ENCODE results near the gene CFAP141.

Gene CFAP141

DNA sequence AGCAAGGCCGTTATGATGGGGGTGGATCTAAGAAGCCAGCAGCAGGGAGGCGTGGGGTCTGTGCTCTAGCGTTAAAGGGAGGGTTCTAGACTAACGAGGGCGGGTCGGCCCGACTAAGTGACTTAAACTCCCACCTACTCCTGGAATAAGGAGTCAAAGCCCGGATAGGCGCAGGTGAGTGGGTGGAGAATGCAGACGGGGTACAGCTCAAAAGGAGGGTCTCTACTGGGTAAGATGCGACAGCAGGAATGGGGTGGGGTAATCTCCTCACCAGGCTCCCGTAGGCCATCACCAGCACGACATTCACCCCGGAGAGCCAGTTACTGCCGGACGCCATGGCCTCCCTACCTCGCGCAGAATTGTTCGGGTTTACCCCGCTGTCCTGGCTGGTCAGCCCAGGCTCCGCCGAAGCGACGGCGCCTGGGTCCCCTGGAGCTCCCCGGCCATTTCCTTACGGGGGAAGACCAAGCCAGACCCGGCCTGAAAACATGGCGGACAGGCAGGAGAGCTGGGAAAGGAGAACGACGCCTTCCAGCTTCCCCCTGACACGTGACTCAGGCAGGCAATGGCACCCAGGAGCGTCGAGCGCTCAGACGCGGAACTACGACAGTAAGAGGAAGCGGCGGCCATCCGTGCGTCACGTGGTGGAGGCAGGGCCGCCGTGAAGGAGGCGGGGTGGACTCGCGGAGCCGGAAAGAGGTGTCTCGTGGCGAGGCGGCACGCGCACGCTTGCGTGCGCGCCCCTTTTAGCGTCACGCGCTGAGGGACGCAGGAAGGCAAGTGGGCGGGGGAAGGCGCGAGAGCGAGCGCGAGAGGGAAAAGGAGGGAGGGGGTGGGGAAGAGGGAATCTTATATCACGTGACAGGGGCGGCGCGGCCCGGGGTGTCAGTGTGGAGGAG, 14.2 kb upstream of the CFAP141 start, which contains the start of gene UBAP2L:
Gene UBAP2L (plus strand): TSS at position 885 of the 899 bp plus-strand sequence. CDS start 4,169 bp downstream, outside the sequence.
- Histone ChIP-seq H3K4me1 (ENCODE audit: control insufficient read depth, insufficient read depth, low read length) (no peaks in the 10 kb centered on the region), H3K4me3 (ENCODE audit: low read depth, low read length) (peak within 1 kb of the TSS; percentile 87), H3K27ac (ENCODE audit: extremely low read depth, low read depth, low read length) (peak within 1 kb of the TSS; percentile 96), H3K36me3 (ENCODE audit: control insufficient read depth in 2 of 2, insufficient read depth in 1 of 2, low read length in 2 of 2) (peaks cover 26 to 50% of the 10 kb centered on the region in 2 experiments), H3K9me3 (ENCODE audit: control insufficient read depth, insufficient read depth, low read depth, low read length) (no peaks in the 10 kb centered on the region)
- CTCF ChIA-PET = interaction anchor here (0.6 to 2.3 kb wide), 2 partner anchors 21 to 449 kb away, joined by 7 to 13 read pairs; no protein-coding TSS in a partner anchor
- POLR2A ChIA-PET = interaction anchor here (0.6 to 2.2 kb wide), 14 partner anchors 9 to 218 kb away, joined by 3 to 14 read pairs (median 4); partner anchors contain the start of gene TPM3
- TF ChIP-seq SETDB1 (IDR thresholded peaks at IDR 0.05; ENCODE audit: insufficient read length, low read length) (peak; percentile 25), SP7 (tag by site-specific recombination; IDR thresholded peaks at IDR 0.05) (peak; percentile 75; the same call in 1 of the 2 replicates), ZNF24 (tag by site-specific recombination; IDR thresholded peaks at IDR 0.05) (peak; percentile 31; the same call in 1 of the 2 replicates), KLF10 (tag by site-specific recombination; IDR thresholded peaks at IDR 0.05) (0 out of 2 replicates have a peak, but pooled peaks have one; percentile 70), ZSCAN30 (tag by site-specific recombination; IDR thresholded peaks at IDR 0.05) (0 out of 2 replicates have a peak, but pooled peaks have one; percentile 28), ZNF610 (tag by site-specific recombination; IDR thresholded peaks at IDR 0.05; ENCODE audit: borderline replicate concordance) (peak; percentile 90; the same call in 1 of the 2 replicates), ZSCAN23 (tag by site-specific recombination; IDR thresholded peaks at IDR 0.05) (peak; percentile 12; the same call in 1 of the 2 replicates), FEZF1 (tag by site-specific recombination; IDR thresholded peaks at IDR 0.05) (peak; percentile 74), ZXDB (tag by site-specific recombination; IDR thresholded peaks at IDR 0.05) (peak; percentile 82), ZNF561 (tag by site-specific recombination; IDR thresholded peaks at IDR 0.05; ENCODE audit: borderline replicate concordance) (0 out of 2 replicates have a peak, but pooled peaks have one; percentile 76), SCRT2 (tag by site-specific recombination; IDR thresholded peaks at IDR 0.05) (no peak), WT1 (tag by site-specific recombination; IDR thresholded peaks at IDR 0.05) (0 out of 2 replicates have a peak, but pooled peaks have one; percentile 35), ZNF341 (tag by site-specific recombination; IDR thresholded peaks at IDR 0.05; ENCODE audit: low read depth) (peak; percentile 16; the same call in 1 of the 2 replicates), ZNF76 (tag by site-specific recombination; IDR thresholded peaks at IDR 0.05; ENCODE audit: borderline replicate concordance, low read depth) (peak; percentile 87), ZNF843 (tag by site-specific recombination; IDR thresholded peaks at IDR 0.05) (peak; percentile 72), ZBTB21 (tag by site-specific recombination; IDR thresholded peaks at IDR 0.05) (peak; percentile 82), ZFP37 (tag by site-specific recombination; IDR thresholded peaks at IDR 0.05) (peak; percentile 80; the same call in 1 of the 2 replicates), GLIS2 (tag by site-specific recombination; IDR thresholded peaks at IDR 0.05) (peak; percentile 44)
- TF ChIP-seq, protein P1, sequence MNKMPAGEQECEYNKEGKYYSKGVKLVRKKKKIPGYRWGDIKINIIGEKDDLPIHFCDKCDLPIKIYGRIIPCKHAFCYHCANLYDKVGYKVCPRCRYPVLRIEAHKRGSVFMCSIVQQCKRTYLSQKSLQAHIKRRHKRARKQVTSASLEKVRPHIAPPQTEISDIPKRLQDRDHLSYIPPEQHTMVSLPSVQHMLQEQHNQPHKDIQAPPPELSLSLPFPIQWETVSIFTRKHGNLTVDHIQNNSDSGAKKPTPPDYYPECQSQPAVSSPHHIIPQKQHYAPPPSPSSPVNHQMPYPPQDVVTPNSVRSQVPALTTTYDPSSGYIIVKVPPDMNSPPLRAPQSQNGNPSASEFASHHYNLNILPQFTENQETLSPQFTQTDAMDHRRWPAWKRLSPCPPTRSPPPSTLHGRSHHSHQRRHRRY (tag by site-specific recombination; IDR thresholded peaks at IDR 0.05) = 0 out of 2 replicates have a peak, but pooled peaks have one; percentile 58
- TF ChIP-seq, protein P2, sequence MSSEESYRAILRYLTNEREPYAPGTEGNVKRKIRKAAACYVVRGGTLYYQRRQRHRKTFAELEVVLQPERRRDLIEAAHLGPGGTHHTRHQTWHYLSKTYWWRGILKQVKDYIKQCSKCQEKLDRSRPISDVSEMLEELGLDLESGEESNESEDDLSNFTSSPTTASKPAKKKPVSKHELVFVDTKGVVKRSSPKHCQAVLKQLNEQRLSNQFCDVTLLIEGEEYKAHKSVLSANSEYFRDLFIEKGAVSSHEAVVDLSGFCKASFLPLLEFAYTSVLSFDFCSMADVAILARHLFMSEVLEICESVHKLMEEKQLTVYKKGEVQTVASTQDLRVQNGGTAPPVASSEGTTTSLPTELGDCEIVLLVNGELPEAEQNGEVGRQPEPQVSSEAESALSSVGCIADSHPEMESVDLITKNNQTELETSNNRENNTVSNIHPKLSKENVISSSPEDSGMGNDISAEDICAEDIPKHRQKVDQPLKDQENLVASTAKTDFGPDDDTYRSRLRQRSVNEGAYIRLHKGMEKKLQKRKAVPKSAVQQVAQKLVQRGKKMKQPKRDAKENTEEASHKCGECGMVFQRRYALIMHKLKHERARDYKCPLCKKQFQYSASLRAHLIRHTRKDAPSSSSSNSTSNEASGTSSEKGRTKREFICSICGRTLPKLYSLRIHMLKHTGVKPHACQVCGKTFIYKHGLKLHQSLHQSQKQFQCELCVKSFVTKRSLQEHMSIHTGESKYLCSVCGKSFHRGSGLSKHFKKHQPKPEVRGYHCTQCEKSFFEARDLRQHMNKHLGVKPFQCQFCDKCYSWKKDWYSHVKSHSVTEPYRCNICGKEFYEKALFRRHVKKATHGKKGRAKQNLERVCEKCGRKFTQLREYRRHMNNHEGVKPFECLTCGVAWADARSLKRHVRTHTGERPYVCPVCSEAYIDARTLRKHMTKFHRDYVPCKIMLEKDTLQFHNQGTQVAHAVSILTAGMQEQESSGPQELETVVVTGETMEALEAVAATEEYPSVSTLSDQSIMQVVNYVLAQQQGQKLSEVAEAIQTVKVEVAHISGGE (tag by site-specific recombination; conservative IDR thresholded peaks at IDR 0.05; ENCODE audit: low read depth) = peak; percentile 91
- TF ChIP-seq, protein P3, sequence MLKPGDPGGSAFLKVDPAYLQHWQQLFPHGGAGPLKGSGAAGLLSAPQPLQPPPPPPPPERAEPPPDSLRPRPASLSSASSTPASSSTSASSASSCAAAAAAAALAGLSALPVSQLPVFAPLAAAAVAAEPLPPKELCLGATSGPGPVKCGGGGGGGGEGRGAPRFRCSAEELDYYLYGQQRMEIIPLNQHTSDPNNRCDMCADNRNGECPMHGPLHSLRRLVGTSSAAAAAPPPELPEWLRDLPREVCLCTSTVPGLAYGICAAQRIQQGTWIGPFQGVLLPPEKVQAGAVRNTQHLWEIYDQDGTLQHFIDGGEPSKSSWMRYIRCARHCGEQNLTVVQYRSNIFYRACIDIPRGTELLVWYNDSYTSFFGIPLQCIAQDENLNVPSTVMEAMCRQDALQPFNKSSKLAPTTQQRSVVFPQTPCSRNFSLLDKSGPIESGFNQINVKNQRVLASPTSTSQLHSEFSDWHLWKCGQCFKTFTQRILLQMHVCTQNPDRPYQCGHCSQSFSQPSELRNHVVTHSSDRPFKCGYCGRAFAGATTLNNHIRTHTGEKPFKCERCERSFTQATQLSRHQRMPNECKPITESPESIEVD (tag by site-specific recombination; IDR thresholded peaks at IDR 0.05) = no peak
- TF ChIP-seq, protein P4, sequence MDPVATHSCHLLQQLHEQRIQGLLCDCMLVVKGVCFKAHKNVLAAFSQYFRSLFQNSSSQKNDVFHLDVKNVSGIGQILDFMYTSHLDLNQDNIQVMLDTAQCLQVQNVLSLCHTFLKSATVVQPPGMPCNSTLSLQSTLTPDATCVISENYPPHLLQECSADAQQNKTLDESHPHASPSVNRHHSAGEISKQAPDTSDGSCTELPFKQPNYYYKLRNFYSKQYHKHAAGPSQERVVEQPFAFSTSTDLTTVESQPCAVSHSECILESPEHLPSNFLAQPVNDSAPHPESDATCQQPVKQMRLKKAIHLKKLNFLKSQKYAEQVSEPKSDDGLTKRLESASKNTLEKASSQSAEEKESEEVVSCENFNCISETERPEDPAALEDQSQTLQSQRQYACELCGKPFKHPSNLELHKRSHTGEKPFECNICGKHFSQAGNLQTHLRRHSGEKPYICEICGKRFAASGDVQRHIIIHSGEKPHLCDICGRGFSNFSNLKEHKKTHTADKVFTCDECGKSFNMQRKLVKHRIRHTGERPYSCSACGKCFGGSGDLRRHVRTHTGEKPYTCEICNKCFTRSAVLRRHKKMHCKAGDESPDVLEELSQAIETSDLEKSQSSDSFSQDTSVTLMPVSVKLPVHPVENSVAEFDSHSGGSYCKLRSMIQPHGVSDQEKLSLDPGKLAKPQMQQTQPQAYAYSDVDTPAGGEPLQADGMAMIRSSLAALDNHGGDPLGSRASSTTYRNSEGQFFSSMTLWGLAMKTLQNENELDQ (tag by site-specific recombination; IDR thresholded peaks at IDR 0.05; ENCODE audit: low read depth) = no peak
- TF ChIP-seq, protein P5, sequence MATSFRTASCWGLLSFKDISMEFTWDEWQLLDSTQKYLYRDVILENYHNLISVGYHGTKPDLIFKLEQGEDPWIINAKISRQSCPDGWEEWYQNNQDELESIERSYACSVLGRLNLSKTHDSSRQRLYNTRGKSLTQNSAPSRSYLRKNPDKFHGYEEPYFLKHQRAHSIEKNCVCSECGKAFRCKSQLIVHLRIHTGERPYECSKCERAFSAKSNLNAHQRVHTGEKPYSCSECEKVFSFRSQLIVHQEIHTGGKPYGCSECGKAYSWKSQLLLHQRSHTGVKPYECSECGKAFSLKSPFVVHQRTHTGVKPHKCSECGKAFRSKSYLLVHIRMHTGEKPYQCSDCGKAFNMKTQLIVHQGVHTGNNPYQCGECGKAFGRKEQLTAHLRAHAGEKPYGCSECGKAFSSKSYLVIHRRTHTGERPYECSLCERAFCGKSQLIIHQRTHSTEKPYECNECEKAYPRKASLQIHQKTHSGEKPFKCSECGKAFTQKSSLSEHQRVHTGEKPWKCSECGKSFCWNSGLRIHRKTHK (tag by site-specific recombination; IDR thresholded peaks at IDR 0.05) = no peak
- TF ChIP-seq, protein P6, sequence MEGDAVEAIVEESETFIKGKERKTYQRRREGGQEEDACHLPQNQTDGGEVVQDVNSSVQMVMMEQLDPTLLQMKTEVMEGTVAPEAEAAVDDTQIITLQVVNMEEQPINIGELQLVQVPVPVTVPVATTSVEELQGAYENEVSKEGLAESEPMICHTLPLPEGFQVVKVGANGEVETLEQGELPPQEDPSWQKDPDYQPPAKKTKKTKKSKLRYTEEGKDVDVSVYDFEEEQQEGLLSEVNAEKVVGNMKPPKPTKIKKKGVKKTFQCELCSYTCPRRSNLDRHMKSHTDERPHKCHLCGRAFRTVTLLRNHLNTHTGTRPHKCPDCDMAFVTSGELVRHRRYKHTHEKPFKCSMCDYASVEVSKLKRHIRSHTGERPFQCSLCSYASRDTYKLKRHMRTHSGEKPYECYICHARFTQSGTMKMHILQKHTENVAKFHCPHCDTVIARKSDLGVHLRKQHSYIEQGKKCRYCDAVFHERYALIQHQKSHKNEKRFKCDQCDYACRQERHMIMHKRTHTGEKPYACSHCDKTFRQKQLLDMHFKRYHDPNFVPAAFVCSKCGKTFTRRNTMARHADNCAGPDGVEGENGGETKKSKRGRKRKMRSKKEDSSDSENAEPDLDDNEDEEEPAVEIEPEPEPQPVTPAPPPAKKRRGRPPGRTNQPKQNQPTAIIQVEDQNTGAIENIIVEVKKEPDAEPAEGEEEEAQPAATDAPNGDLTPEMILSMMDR (tag by site-specific recombination; IDR thresholded peaks at IDR 0.05) = peak; percentile 21; the same call in 1 of the 2 replicates
